DMS114 treated with DMSO at 0.1 percent for 48 hours (cell line): ENCODE measurements around the gene ZNF579.
A peak's percentile ranks its signal among the peaks of the same experiment; 100 is the strongest.

Experiments
- DNase-seq: peaks from one replicate; lab custom pipeline; 2025; ENCODE audit not compliant: unreplicated experiment; lab: John Stamatoyannopoulos, UW

The ZNF579 gene

DNA sequence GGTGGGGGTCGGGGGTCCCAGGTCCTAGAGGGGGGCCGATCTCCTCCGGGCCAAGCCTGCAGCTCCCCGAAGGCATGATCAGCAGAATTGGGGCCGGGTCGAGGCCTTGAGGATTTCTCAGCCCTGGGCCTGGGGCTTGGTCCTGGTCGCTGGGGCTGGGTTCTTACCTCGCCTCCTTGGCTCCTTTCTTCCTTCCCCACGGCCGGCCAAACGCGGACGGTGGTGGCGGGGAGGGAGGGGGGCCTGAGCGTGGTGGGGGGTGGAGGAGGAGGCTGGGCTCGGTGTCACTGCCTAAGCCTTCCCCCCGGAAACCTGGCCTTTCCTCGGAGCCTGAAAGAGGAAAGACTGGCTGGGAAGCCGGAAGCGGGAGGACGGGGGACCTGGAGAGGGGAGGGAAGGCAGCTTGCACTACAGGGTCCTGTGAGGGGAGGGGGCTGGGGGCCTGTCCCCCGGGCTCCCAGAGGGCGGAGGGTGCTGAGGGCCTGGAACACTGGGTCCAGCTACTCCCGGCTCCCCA lies at the start of gene ZNF579:
TSS of gene ZNF579 (minus strand) at position 221 of the 517 bp plus-strand sequence. CDS start 1,209 bp downstream, outside the sequence.
- peak; percentile 86 for DNase-seq

GRCh38 chr19:55626350-55626749 lies 45.7 kb upstream of the ZNF579 start:
- no peak for DNase-seq

DNA sequence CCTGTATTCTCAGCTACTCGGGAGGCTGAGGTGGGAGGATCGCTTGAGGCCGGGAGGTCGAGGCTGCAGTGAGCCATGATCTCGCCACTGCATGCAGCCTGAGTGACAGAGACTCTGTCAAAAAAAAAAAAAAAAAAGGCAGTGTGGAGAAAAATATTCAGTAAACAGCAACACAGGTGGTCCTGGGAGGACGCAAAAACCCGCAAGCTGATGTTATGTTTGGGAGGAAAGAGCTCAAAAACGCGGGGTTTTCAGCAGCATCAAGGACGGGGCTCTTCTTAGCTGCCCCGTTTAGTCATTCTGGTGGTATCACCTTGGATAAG lies 44.3 kb upstream of the ZNF579 start:
- DNase-seq: no peak

GRCh38 chr19:55624109-55625003 lies 43.7 kb upstream of the ZNF579 start, which contains the start of gene ZNF784:
ZNF784 (minus strand) TSS chr19:55624566; CDS start chr19:55624561, 5 bp downstream.
- peak; percentile 83 for DNase-seq

DNA sequence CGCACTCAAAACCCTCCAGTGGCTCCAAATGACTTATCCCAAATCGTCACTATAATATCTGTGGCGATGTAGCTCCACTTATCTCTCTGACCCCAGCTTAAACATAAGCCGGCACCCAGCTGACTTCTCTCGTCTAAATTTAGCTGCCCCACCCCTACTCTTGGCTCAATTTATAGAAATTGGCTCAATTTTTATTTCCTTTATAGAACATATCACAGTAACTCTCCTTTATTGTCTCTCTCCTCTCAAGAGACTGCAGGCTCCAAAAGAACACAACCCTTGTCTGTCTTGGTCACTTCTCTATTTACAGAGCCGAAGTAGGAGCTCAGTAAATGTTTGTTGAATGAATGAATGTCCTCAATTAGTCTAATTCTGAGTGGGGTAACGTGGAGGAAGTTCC lies 42.9 kb upstream of the ZNF579 start:
- no peak for DNase-seq

DNA sequence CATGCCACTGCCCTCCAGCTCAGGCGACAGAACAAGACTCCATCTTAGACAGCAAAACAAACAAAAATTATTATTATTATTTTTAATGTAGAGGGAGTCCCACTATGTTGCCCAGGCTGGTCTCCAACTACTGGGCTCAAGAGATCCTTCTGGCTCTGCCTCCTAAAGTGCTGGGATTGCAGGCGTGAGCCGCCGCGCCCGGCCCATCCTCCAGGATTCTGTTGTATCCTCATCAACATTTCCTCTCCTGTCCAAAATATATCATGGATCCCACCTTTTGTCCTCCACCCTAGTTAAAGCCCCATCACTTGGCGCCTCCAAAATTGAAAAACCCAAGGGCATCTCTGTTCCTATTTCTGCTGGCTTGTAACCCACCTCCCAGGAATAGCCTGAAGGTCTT lies 42.5 kb upstream of the ZNF579 start:
- no peak for DNase-seq

GRCh38 chr19:55622242-55622969 lies 41.8 kb upstream of the ZNF579 start:
- DNase-seq: no peak

- DNase-seq: no peak
Observed at GRCh38 chr19:55621673-55622231, 41.1 kb upstream of the ZNF579 start.

DNA sequence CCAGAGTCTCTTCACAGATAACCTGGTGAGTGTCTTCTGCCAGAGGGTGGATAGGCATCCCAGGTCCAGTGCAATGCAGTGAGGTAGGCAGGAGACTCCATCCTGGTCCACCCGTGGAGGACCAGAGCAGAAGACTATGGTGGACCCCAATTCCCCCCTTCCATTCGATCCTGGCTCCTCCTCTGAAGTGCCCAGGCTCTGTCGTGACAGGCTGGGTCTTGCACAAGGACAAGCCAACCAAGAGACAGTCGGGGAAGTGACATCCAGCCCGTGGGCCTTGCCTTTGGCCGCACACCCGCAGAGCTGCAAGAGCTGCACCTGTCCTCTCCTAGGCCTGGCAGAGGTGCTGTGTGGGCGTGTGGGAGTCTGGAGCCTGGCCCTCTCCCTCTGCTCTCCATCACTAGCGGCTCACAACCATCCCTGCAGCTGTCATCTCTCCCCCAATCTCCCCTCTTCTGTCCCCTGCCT lies 40.6 kb upstream of the ZNF579 start:
- no peak for DNase-seq

DNA sequence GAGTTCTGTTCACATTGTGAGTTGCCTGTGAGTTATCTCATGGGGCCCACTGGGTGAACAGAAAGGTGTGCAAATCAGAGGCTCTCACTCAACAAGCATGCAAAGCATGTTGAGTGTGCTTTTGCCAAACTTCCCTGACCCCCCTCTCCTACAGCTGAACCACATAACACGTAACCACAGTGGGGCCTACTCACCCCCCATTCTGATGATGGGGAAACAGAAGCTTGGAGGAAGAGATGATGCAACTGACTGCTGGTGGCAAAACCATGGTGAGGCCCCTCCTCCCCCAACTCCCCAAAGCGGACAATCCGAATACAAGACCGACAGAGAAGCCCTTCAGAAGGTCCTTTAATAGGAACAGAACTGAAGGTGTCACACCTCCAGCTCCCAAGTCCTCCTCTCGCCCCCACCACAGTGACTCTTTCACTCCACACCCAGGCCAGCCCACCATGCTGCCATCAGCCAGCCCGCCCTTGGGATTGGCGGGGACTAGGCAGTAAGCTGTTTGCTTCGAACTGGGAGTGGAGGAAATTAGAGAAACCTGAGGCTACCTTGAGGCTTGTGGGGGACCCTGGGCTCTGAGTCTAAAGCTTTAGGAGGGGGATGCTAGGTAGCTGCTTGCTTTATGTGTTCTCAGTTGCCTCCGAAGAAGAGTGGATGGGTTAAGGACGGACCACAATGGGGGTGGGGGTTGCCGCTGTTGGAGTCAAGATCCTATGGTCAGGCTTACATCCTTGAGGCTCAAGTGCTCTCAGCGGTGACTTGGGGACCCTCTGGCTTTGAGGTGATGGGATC lies 40.0 kb upstream of the ZNF579 start:
- DNase-seq: no peak

DNA sequence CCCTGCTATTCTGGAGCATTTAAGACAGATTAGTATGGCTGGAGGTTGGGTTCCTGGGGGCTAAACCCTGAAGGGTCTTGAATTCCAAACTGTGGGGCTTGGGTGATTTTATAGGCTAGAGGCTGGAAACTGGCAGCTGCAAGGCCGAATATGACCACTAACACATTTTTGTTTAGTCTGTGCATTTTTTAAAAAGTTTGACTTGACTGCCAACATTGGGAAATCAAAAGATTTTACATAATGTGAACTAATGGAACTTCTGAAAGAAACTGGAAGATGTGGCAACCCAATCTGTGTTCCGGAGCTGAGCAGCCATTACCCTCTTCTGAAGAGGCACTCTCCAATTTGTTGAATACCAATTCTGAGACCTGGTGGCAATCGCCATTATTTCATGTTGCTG lies 38.6 kb upstream of the ZNF579 start:
- DNase-seq: no peak

GRCh38 chr19:55618426-55618825 lies 37.8 kb upstream of the ZNF579 start:
- no peak for DNase-seq

GRCh38 chr19:55617426-55617825 lies 36.8 kb upstream of the ZNF579 start:
- no peak for DNase-seq

DNA sequence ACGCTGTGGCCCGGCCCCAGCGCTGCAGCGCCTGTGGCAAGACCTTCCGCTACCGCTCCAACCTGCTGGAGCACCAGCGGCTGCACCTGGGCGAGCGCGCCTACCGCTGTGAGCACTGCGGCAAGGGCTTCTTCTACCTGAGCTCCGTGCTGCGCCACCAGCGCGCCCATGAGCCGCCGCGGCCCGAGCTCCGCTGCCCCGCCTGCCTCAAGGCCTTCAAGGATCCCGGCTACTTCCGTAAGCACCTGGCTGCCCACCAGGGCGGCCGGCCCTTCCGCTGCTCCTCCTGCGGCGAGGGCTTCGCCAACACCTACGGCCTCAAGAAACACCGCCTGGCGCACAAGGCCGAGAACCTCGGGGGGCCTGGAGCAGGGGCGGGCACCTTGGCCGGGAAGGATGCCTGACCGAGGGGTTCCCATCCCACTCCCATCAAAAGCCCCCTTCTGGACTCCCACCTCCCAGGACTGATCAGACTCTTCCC lies 35.8 kb upstream of the ZNF579 start:
- DNase-seq: no peak

GRCh38 chr19:55615543-55616394 lies 35.1 kb upstream of the ZNF579 start:
- DNase-seq: no peak

- DNase-seq: no peak
Observed at GRCh38 chr19:55614711-55615542, 34.3 kb upstream of the ZNF579 start.

- DNase-seq: no peak
Observed at GRCh38 chr19:55613930-55614710, 33.5 kb upstream of the ZNF579 start.

- DNase-seq: no peak
Observed at GRCh38 chr19:55613396-55613795, 32.7 kb upstream of the ZNF579 start.
